PFSK-1 (cell line): ENCODE data around the gene SFTPB.

Experiments used
- FOXP2 ChIP-seq: optimal IDR thresholded peaks from 2 replicates; pipeline ENCODE3; 2011; ENCODE audit warnings: borderline replicate concordance, control low read depth, inconsistent platforms; ENCODE audit not compliant: insufficient read depth; ENCODE audit errors: extremely low read length, extremely low read depth
- POLR2AphosphoS5 ChIP-seq: IDR thresholded peaks from 2 replicates; pipeline ENCODE4 v1.6.1; 2012; ENCODE audit warnings: low read depth, mild to moderate bottlenecking, control low read depth, low read length, moderate library complexity
- SIN3A ChIP-seq: IDR thresholded peaks from 2 replicates; pipeline ENCODE4 v1.6.1; 2012; ENCODE audit warnings: mild to moderate bottlenecking, low read length, moderate library complexity, borderline replicate concordance; ENCODE audit not compliant: insufficient read depth
- TAF1 ChIP-seq: IDR thresholded peaks from 2 replicates; pipeline ENCODE4 v1.6.1; 2012; ENCODE audit warnings: low read length, control low read depth, borderline replicate concordance; ENCODE audit not compliant: insufficient read depth
- TF ChIP-seq, protein P1 (sequence below), 2 experiments: IDR thresholded peaks; 2 replicates each; pipeline versions ENCODE4 v1.6.1 to v1.8.0; 2011 to 2012; ENCODE audit warnings: low read depth in 2 of 2, low read length in 2 of 2, control low read depth in 1 of 2, inconsistent platforms in 1 of 2, mild to moderate bottlenecking in 1 of 2, moderate library complexity in 1 of 2; ENCODE audit not compliant: insufficient read depth in 1 of 2

SFTPB gene

GRCh38 chr2:85710687-85711577 is 42.9 kb upstream of the SFTPB start:
- no peak for TF ChIP-seq POLR2AphosphoS5
- no peak for TF ChIP-seq TAF1
- no peak for TF ChIP-seq FOXP2
- no peak for TF ChIP-seq SIN3A
- TF ChIP-seq, protein P1, sequence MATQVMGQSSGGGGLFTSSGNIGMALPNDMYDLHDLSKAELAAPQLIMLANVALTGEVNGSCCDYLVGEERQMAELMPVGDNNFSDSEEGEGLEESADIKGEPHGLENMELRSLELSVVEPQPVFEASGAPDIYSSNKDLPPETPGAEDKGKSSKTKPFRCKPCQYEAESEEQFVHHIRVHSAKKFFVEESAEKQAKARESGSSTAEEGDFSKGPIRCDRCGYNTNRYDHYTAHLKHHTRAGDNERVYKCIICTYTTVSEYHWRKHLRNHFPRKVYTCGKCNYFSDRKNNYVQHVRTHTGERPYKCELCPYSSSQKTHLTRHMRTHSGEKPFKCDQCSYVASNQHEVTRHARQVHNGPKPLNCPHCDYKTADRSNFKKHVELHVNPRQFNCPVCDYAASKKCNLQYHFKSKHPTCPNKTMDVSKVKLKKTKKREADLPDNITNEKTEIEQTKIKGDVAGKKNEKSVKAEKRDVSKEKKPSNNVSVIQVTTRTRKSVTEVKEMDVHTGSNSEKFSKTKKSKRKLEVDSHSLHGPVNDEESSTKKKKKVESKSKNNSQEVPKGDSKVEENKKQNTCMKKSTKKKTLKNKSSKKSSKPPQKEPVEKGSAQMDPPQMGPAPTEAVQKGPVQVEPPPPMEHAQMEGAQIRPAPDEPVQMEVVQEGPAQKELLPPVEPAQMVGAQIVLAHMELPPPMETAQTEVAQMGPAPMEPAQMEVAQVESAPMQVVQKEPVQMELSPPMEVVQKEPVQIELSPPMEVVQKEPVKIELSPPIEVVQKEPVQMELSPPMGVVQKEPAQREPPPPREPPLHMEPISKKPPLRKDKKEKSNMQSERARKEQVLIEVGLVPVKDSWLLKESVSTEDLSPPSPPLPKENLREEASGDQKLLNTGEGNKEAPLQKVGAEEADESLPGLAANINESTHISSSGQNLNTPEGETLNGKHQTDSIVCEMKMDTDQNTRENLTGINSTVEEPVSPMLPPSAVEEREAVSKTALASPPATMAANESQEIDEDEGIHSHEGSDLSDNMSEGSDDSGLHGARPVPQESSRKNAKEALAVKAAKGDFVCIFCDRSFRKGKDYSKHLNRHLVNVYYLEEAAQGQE (IDR thresholded peaks at IDR 0.05; ENCODE audit: insufficient read depth in 1 of 2, low read depth in 2 of 2, low read length in 2 of 2) = no peak

DNA sequence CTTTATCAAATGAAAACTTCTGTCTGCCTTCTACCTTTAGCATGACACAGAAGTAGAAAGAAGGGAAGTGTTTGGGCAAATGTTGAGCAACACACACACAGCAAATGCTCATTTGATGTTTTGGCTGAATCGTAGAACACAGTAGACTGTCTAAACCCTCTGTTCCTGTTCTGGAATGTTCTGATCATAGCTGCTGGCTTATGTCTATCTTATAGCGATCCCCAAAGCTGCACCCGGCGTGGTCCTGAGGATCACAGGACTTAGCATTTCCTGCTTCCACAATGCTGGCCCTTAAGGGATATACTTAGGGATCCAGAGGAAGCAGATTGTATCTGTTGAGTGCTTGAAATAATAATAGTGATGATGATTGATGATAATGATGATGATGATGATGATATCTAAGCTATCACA is 41.4 kb upstream of the SFTPB start:
- TF ChIP-seq, protein P1 (IDR thresholded peaks at IDR 0.05; ENCODE audit: insufficient read depth in 1 of 2, low read depth in 2 of 2, low read length in 2 of 2) = no peak
- no peak for TF ChIP-seq FOXP2
- no peak for TF ChIP-seq SIN3A
- TF ChIP-seq TAF1 = no peak

DNA sequence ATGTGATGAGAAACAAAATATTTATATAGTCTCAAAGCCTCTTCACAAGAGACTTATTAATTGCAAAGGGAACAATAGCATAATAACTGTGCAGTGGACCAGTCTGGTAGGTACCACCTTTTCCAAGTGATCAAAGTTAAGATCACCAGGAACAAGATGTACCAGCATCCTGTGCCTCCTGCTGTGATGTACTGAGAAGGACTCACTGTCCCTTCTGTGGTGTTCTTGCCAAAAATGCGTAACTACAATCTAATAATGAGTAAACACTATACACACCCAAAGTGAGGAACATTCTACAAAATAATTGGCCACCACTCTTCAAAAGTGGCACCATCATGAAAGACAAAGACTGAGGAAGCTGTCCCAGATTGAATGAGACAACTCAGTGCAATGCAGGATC is 40.6 kb upstream of the SFTPB start:
- TF ChIP-seq POLR2AphosphoS5 (no peak), FOXP2 (no peak), TAF1 (no peak)
- TF ChIP-seq, protein P1 (IDR thresholded peaks at IDR 0.05; ENCODE audit: insufficient read depth in 1 of 2, low read depth in 2 of 2, low read length in 2 of 2) = no peak

DNA sequence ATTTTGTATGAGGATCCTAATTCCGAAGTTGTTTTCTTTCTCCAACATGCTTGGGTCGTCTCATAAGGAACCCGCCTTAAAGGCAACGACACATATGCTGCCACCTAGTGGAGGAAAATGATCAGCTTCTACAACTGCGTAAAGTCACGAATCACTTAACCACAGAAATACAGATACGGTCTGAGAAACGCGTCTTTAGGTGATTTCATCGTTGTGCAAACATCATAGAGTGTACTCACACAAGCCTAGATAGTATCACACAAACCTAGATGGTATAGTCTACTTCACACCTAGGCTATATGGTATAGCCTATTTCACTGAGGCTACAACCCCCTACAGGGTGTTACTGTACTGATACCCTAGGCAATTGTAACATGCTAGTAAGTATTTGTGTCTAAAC is 39.3 kb upstream of the SFTPB start:
- TF ChIP-seq POLR2AphosphoS5 (no peak), FOXP2 (no peak), SIN3A (no peak), TAF1 (no peak)
- TF ChIP-seq, protein P1 (IDR thresholded peaks at IDR 0.05; ENCODE audit: insufficient read depth in 1 of 2, low read depth in 2 of 2, low read length in 2 of 2) = no peak
